Progenitor cell of endocrine pancreas (in vitro differentiated cells): ENCODE results near the gene SNTG2. TPM values are rescaled to one million over a fixed set of nuclear protein-coding genes. Genes with fewer than 3 reads are reported as not detected.

Source experiments
- DNase-seq: peaks from one replicate; pipeline ENCODE4 v3.0.0; 2021; ENCODE audit warnings: low spot score; ENCODE audit not compliant: unreplicated experiment
- H3K27ac Mint-ChIP-seq: 2 replicates; pipeline ENCODE4 v1.8.0; 2021; ENCODE audit warnings: mild to moderate bottlenecking, moderate library complexity, mixed read lengths
- H3K27me3 Mint-ChIP-seq: 2 replicates; pipeline ENCODE4 v1.8.0; 2021; ENCODE audit warnings: mixed read lengths
- H3K36me3 Mint-ChIP-seq: 2 replicates; pipeline ENCODE4 v1.8.0; 2022; ENCODE audit warnings: mixed read lengths; ENCODE audit not compliant: insufficient read depth
- H3K4me1 Mint-ChIP-seq: 2 replicates; pipeline ENCODE4 v1.8.0; 2021; ENCODE audit warnings: low read depth, mixed read lengths
- H3K4me3 Mint-ChIP-seq: 2 replicates; pipeline ENCODE4 v1.8.0; 2021; ENCODE audit warnings: low read depth, mild to moderate bottlenecking, moderate library complexity, mixed read lengths
- H3K9me3 Mint-ChIP-seq: 2 replicates; pipeline ENCODE4 v1.8.0; 2021; ENCODE audit warnings: low read depth, mixed read lengths
- total RNA-seq: library from RNA; stranded (reverse); gene quantifications from 2 replicates; pipeline ENCODE4 v1.2.1, GENCODE V29; 2021
- TF ChIP-seq, protein P1 (sequence below): fragments of 200-600 bp; sonication (generic); IDR thresholded peaks from one replicate; pipeline ENCODE4 v1.5.0; 2021; ENCODE audit warnings: antibody characterized with exemption, mild to moderate bottlenecking; ENCODE audit not compliant: unreplicated experiment

The SNTG2 gene
- total RNA-seq, 1 donor from 2014 or later = 0.50 TPM

- Mint-ChIP-seq H3K9me3 (peaks cover 8% of the 10 kb centered on the region), H3K27ac (no peak overlapping the region), H3K4me3 (no peak overlapping the region), H3K27me3 (peaks cover 9% of the 10 kb centered on the region), H3K4me1 (no peaks in the 10 kb centered on the region), H3K36me3 (no peaks in the 10 kb centered on the region)
- TF ChIP-seq, protein P1, sequence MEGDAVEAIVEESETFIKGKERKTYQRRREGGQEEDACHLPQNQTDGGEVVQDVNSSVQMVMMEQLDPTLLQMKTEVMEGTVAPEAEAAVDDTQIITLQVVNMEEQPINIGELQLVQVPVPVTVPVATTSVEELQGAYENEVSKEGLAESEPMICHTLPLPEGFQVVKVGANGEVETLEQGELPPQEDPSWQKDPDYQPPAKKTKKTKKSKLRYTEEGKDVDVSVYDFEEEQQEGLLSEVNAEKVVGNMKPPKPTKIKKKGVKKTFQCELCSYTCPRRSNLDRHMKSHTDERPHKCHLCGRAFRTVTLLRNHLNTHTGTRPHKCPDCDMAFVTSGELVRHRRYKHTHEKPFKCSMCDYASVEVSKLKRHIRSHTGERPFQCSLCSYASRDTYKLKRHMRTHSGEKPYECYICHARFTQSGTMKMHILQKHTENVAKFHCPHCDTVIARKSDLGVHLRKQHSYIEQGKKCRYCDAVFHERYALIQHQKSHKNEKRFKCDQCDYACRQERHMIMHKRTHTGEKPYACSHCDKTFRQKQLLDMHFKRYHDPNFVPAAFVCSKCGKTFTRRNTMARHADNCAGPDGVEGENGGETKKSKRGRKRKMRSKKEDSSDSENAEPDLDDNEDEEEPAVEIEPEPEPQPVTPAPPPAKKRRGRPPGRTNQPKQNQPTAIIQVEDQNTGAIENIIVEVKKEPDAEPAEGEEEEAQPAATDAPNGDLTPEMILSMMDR = no peak
- no peak for DNase-seq
These were observed 121.6 kb downstream of the SNTG2 start for GRCh38 chr2:1072250-1072649.

DNA sequence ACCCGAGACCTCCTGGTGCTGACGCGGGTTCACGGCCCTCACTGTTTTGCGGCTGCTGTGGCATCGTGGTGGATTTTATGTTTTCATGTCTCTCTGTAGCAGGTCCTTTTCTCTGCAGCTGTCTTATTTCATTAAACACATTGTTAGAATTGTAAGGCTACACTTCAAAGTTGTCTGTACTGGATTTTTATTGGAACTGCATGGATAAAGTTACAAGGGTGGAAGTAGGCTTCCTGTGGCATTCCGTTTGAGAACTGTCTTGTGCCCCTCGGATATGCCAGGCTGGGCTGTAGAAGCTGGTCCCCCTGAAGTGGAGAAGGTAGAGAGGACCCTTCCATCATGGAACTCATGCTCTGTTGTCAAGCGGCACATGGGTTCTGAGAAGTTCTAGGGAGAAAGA lies 127.3 kb downstream of the SNTG2 start:
- TF ChIP-seq, protein P1 = no peak
- H3K27me3 Mint-ChIP-seq = peaks cover 22% of the 10 kb centered on the region

DNA sequence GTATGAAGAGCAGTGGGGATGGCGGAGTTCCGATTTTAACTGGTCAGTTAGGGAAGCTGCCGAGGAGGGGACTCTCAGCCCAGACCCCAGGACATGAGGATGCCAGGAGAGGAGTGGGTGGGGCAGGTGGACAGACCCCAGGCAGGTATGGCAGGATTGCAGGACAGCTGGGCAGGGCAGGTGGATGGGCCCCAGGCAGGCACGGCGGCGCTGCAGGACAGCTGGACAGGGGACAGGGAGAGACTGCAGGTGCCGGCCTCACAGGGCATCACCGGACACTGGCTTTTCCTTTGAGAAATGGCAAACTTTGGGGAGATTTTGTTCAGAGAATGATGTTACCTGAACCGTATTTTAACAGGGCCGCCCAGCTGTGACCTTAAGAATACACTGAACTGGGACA lies 127.7 kb downstream of the SNTG2 start:
- Mint-ChIP-seq H3K9me3 (no peaks in the 10 kb centered on the region), H3K27ac (no peak overlapping the region), H3K36me3 (no peaks in the 10 kb centered on the region), H3K27me3 (peaks cover 22% of the 10 kb centered on the region), H3K4me3 (no peak overlapping the region), H3K4me1 (peaks cover 3% of the 10 kb centered on the region)
- TF ChIP-seq, protein P1 = no peak
- no peak for DNase-seq

More for the DNA sequence above, 127.3 kb downstream of the SNTG2 start:
- H3K9me3 Mint-ChIP-seq = no peaks in the 10 kb centered on the region
- peaks cover 3% of the 10 kb centered on the region for H3K4me1 Mint-ChIP-seq
- H3K27ac Mint-ChIP-seq = no peak overlapping the region
- no peak for DNase-seq
- no peak overlapping the region for H3K4me3 Mint-ChIP-seq
- H3K36me3 Mint-ChIP-seq = no peaks in the 10 kb centered on the region

- H3K4me3 Mint-ChIP-seq = no peak overlapping the region
- H3K9me3 Mint-ChIP-seq = no peaks in the 10 kb centered on the region
- TF ChIP-seq, protein P1 = no peak
- no peaks in the 10 kb centered on the region for H3K36me3 Mint-ChIP-seq
- H3K27ac Mint-ChIP-seq = no peak overlapping the region
- peaks cover 18% of the 10 kb centered on the region for H3K27me3 Mint-ChIP-seq
- peaks cover 3% of the 10 kb centered on the region for H3K4me1 Mint-ChIP-seq
- DNase-seq = no peak
These were observed 129.5 kb downstream of the SNTG2 start for GRCh38 chr2:1079873-1080799.

- peaks cover 23% of the 10 kb centered on the region for H3K27me3 Mint-ChIP-seq
- H3K9me3 Mint-ChIP-seq = no peaks in the 10 kb centered on the region
- DNase-seq = no peak
- H3K4me3 Mint-ChIP-seq = no peak overlapping the region
- peaks cover 3% of the 10 kb centered on the region for H3K4me1 Mint-ChIP-seq
- no peak overlapping the region for H3K27ac Mint-ChIP-seq
- TF ChIP-seq, protein P1 = no peak
- H3K36me3 Mint-ChIP-seq = no peaks in the 10 kb centered on the region
These were observed 131.0 kb downstream of the SNTG2 start for GRCh38 chr2:1081451-1082225.
